K562 (cell line): ENCODE data around the gene NRCAM. TPM values are rescaled to one million over a fixed set of nuclear protein-coding genes. Genes with fewer than 3 reads are reported as not detected.
A peak's percentile ranks its signal among the peaks of the same experiment; 100 is the strongest.

Experiments
- ARID3A ChIP-seq: IDR thresholded peaks from 2 replicates; pipeline ENCODE4 v1.6.1; 2012; ENCODE audit warnings: low read depth, low read length, improper control_type of control experiment, borderline replicate concordance
- EP300 ChIP-seq: IDR thresholded peaks from 2 replicates; pipeline ENCODE4 v1.6.1; 2012; ENCODE audit warnings: low read length, improper control_type of control experiment
- EP400 ChIP-seq: fragments of 450-650 bp; IDR thresholded peaks from 2 replicates; pipeline ENCODE4 v1.6.1; 2017; ENCODE audit warnings: antibody characterized with exemption, mild to moderate bottlenecking, moderate library complexity
- FOXJ2 ChIP-seq: fragments of 200-800 bp; sonication (Bioruptor generic); IDR thresholded peaks from 2 replicates; pipeline ENCODE4 v1.6.1; 2016; ENCODE audit warnings: missing genetic modification characterization, missing compliant biosample characterization
- KLF16 ChIP-seq: IDR thresholded peaks from 2 replicates; pipeline ENCODE4 v1.6.1; 2016; ENCODE audit warnings: antibody characterized with exemption
- NCOR1 ChIP-seq: fragments of 450-650 bp; IDR thresholded peaks from 2 replicates; pipeline ENCODE4 v1.6.1; 2016; ENCODE audit warnings: mild to moderate bottlenecking, moderate library complexity
- SAFB2 ChIP-seq: fragments of 200-400 bp; formaldehyde crosslinking; IDR thresholded peaks from 2 replicates; pipeline ENCODE4 v1.6.1; 2018; ENCODE audit warnings: borderline replicate concordance, low read length, low read depth, moderate library complexity; ENCODE audit not compliant: severe bottlenecking
- TFAP4 ChIP-seq: sonication (generic); formaldehyde crosslinking; IDR thresholded peaks from 2 replicates; pipeline ENCODE4 v1.8.0; 2022; ENCODE audit warnings: missing genetic modification reagents, mild to moderate bottlenecking, moderate library complexity, borderline replicate concordance
- THRAP3 ChIP-seq: fragments of 450-650 bp; IDR thresholded peaks from 2 replicates; pipeline ENCODE4 v1.6.1; 2016; ENCODE audit warnings: mild to moderate bottlenecking, inconsistent platforms, borderline replicate concordance
- WHSC1 ChIP-seq: IDR thresholded peaks from one replicate; pipeline ENCODE4 v1.6.1; 2012; ENCODE audit warnings: low read length, control low read depth, inconsistent platforms
- ZBTB7A ChIP-seq: IDR thresholded peaks from 2 replicates; pipeline ENCODE4 v1.6.1; 2011; ENCODE audit warnings: low read depth, mild to moderate bottlenecking, low read length, moderate library complexity, borderline replicate concordance; ENCODE audit not compliant: control insufficient read depth
- ZFX ChIP-seq: sonication (generic); formaldehyde crosslinking; IDR thresholded peaks from 2 replicates; pipeline ENCODE4 v1.8.0; 2022; ENCODE audit warnings: mild to moderate bottlenecking, missing genetic modification reagents, moderate library complexity
- ZNF318 ChIP-seq, 2 experiments: fragments of 450-650 bp; IDR thresholded peaks; 2 replicates each; pipeline ENCODE4 v1.6.1; 2016; ENCODE audit warnings: mild to moderate bottlenecking in 2 of 2, borderline replicate concordance in 1 of 2, low read depth in 1 of 2, moderate library complexity in 1 of 2
- ZNF384 ChIP-seq: IDR thresholded peaks from 2 replicates; pipeline ENCODE4 v1.6.1; 2012; ENCODE audit warnings: low read depth, low read length, improper control_type of control experiment
- polyA plus RNA-seq, 8 experiments: library from polyadenylated mRNA; depleted of rRNA in 4 of 8; stranded (reverse) in 5 of 8; unstranded in 3 of 8; fragments of >200 nt; fragmentation: Nextera tagmentation in 2 of 8; fragmentation: Illumina TruSeq in 1 of 8; extraction: Ambion mirVana in 2 of 8; extraction: Trizol in 1 of 8; gene quantifications; 2 replicates each; pipeline versions ENCODE4 v1.2.1 to v1.2.3, GENCODE V29; 2011 to 2014; ENCODE audit warnings: inconsistent platforms in 1 of 8, missing spikeins in 1 of 8
- total RNA-seq, 7 experiments: library from RNA; depleted of rRNA in 6 of 7; stranded (reverse); fragments of >200 nt in 6 of 7; fragmentation: Illumina TruSeq in 2 of 7; extraction: Trizol in 2 of 7; gene quantifications; 2 replicates each; pipeline versions ENCODE4 v1.2.1 to v1.2.3, GENCODE V29; 2011 to 2021; ENCODE audit warnings: low replicate concordance in 1 of 7

Gene NRCAM
- total and polyA plus RNA-seq, 9 of the 15 experiments (the other 6 are each of a cell fraction or from before 2014, with no cell fraction given), result 0.03 to 0.54 (median 0.12) TPM; not detected in 1

GRCh38 chr7:108234971-108235450 lies 221.2 kb downstream of the NRCAM start (continued):
- TF ChIP-seq EP300, result peak; percentile 88
- TF ChIP-seq THRAP3, result peak; percentile 79; the same call in 1 of the 2 replicates
- 0 out of 2 replicates have a peak, but pooled peaks have one; percentile 63 for TF ChIP-seq ARID3A
- TF ChIP-seq EP400, result 0 out of 2 replicates have a peak, but pooled peaks have one; percentile 42
- TF ChIP-seq ZFX, result no peak
- TF ChIP-seq ZNF318 (IDR thresholded peaks at IDR 0.05; ENCODE audit: borderline replicate concordance in 1 of 2, low read depth in 1 of 2), result peak in 1 of 2 experiments; percentile 80; a peak in 1 of 4 replicates
- TF ChIP-seq TFAP4 (CRISPR knock-in tag), result no peak
- TF ChIP-seq ZNF384, result no peak
- TF ChIP-seq WHSC1, result no peak
- peak; percentile 71 for TF ChIP-seq KLF16
- TF ChIP-seq NCOR1, result peak; percentile 43
- TF ChIP-seq FOXJ2, result peak; percentile 73; the same call in 1 of the 2 replicates
- no peak for TF ChIP-seq SAFB2
- no peak for TF ChIP-seq ZBTB7A
